ENCODE measurements around the gene JMJD1C.
"Not testable (repeated sequence)": the region's sequence is repeated elsewhere in the genome, so short reads cannot be mapped to it uniquely, and the experiment has no call there.

Gene JMJD1C

GRCh38 chr10:63154546-63155387 is 311.0 kb downstream of the JMJD1C start:
- H3F3A ChIP-seq (ENCODE audit: insufficient read depth), result peaks cover 11% of the 10 kb centered on the region
- peaks cover 1% of the 10 kb centered on the region; the same call in 1 of the 2 replicates for H3K79me2 ChIP-seq (ENCODE audit: insufficient read depth, low read length)
- no peaks in the 10 kb centered on the region for H3K9me2 ChIP-seq (replicated peaks; ENCODE audit: insufficient read depth, low read length)
- no peaks in the 10 kb centered on the region for H3K9me3 ChIP-seq (ENCODE audit: insufficient read depth, low read length)
- H3K27me3 ChIP-seq (ENCODE audit: low read length), result no peaks in the 10 kb centered on the region
- H2AFZ ChIP-seq (ENCODE audit: low read depth, low read length, severe bottlenecking), result no peak overlapping the region
- H3K4me2 ChIP-seq (ENCODE audit: low read depth, low read length, poor library complexity, severe bottlenecking), result no peak overlapping the region
- TF ChIP-seq EZH2phosphoT487 (conservative IDR thresholded peaks at IDR 0.05; ENCODE audit: low read length), result no peak
- TF ChIP-seq CTCF (IDR thresholded peaks at IDR 0.05; ENCODE audit: insufficient read depth, low read length, poor library complexity, severe bottlenecking), result no peak
- H4K20me1 ChIP-seq (ENCODE audit: low read depth, low read length), result no peaks in the 10 kb centered on the region
- no peak overlapping the region for H3K9ac ChIP-seq (ENCODE audit: low read length)
- no peak overlapping the region for H3K4me3 ChIP-seq (ENCODE audit: insufficient read depth, low read length, poor library complexity, severe bottlenecking)
- 0 out of 2 replicates have a peak, but pooled peaks cover 4% of the 10 kb centered on the region for H3K36me3 ChIP-seq (ENCODE audit: low read length)
- no peak overlapping the region for H3K27ac ChIP-seq (ENCODE audit: low read depth, low read length)

GRCh38 chr10:63153868-63154545 is 311.8 kb downstream of the JMJD1C start:
- peaks cover 11% of the 10 kb centered on the region for H3F3A ChIP-seq (ENCODE audit: insufficient read depth)
- H3K9me3 ChIP-seq (ENCODE audit: insufficient read depth, low read length); H3K4me3 ChIP-seq (ENCODE audit: insufficient read depth, low read length, poor library complexity, severe bottlenecking); H3K4me2 ChIP-seq (ENCODE audit: low read depth, low read length, poor library complexity, severe bottlenecking); H3K9me2 ChIP-seq (replicated peaks; ENCODE audit: insufficient read depth, low read length); H3K27ac ChIP-seq (ENCODE audit: low read depth, low read length); H4K20me1 ChIP-seq (ENCODE audit: low read depth, low read length); H2AFZ ChIP-seq (ENCODE audit: low read depth, low read length, severe bottlenecking); H3K27me3 ChIP-seq (ENCODE audit: low read length); H3K36me3 ChIP-seq (ENCODE audit: low read length); H3K79me2 ChIP-seq (ENCODE audit: insufficient read depth, low read length); H3K9ac ChIP-seq (ENCODE audit: low read length): not testable (repeated sequence)

- no peaks in the 10 kb centered on the region for H3K27me3 ChIP-seq (ENCODE audit: low read length)
- H3K27ac ChIP-seq (ENCODE audit: low read depth, low read length), result no peak overlapping the region
- H3K9ac ChIP-seq (ENCODE audit: low read length), result no peak overlapping the region
- H4K20me1 ChIP-seq (ENCODE audit: low read depth, low read length), result 0 out of 2 replicates have a peak, but pooled peaks cover 1% of the 10 kb centered on the region
- H3K9me2 ChIP-seq (replicated peaks; ENCODE audit: insufficient read depth, low read length), result no peaks in the 10 kb centered on the region
- H3K4me3 ChIP-seq (ENCODE audit: insufficient read depth, low read length, poor library complexity, severe bottlenecking), result no peak overlapping the region
- peaks cover 10% of the 10 kb centered on the region; the same call in 1 of the 2 replicates for H3K36me3 ChIP-seq (ENCODE audit: low read length)
- TF ChIP-seq EZH2phosphoT487 (conservative IDR thresholded peaks at IDR 0.05; ENCODE audit: low read length) (no peak), CTCF (IDR thresholded peaks at IDR 0.05; ENCODE audit: insufficient read depth, low read length, poor library complexity, severe bottlenecking) (no peak)
- H3F3A ChIP-seq (ENCODE audit: insufficient read depth), result 0 out of 2 replicates have a peak, but pooled peaks cover 2% of the 10 kb centered on the region
- no peak overlapping the region for H3K4me2 ChIP-seq (ENCODE audit: low read depth, low read length, poor library complexity, severe bottlenecking)
- peaks cover 40% of the 10 kb centered on the region for H3K79me2 ChIP-seq (ENCODE audit: insufficient read depth, low read length)
- H2AFZ ChIP-seq (ENCODE audit: low read depth, low read length, severe bottlenecking), result no peak overlapping the region
- no peaks in the 10 kb centered on the region for H3K9me3 ChIP-seq (ENCODE audit: insufficient read depth, low read length)
Observed at GRCh38 chr10:63150745-63151144, 315.0 kb downstream of the JMJD1C start.

Data from SU-DHL-6 (cell line).